SK-N-SH (cell line): ENCODE data around the gene ZNF615. TPM values are rescaled to one million over a fixed set of nuclear protein-coding genes. Genes with fewer than 3 reads are reported as not detected.

Experiments used
- CTCF ChIA-PET: fragments of 300-600, 350-600 bp; formaldehyde crosslinking; extraction: SDS; loops from one replicate; lab custom pipeline; 2021; lab: Yijun Ruan, JAX
- POLR2A ChIA-PET: fragments of 350-600 bp; sonication (Branson Sonifier 250); formaldehyde crosslinking; extraction: SDS; loops from one replicate; lab custom pipeline; 2020; ENCODE audit warnings: antibody characterized with exemption, inconsistent platforms; lab: Yijun Ruan, JAX
- DNase-seq: peaks from one replicate; pipeline ENCODE4 v3.0.0; 2012
- H2AFZ ChIP-seq: fragments of 200-600 bp; sonication (generic); 2 replicates; pipeline ENCODE4 v1.8.1; 2016; ENCODE audit warnings: antibody characterized with exemption, mild to moderate bottlenecking, low read depth
- H3F3A ChIP-seq: fragments of 200-600 bp; sonication (generic); replicated peaks from 2 replicates; pipeline ENCODE3; 2016; ENCODE audit warnings: antibody characterized with exemption, mild to moderate bottlenecking; ENCODE audit not compliant: insufficient read depth
- H3K27ac ChIP-seq, 2 experiments: fragments of 200-500 bp in 1 of 2; fragments of 200-600 bp in 1 of 2; sonication (Bioruptor generic) in 1 of 2; sonication (generic), shearing (Covaris generic) in 1 of 2; 2 replicates each; pipeline versions ENCODE4 v1.5.1 to v1.6.1; 2014 to 2016; ENCODE audit warnings: low read depth in 2 of 2, inconsistent platforms in 1 of 2, low read length in 1 of 2, mild to moderate bottlenecking in 1 of 2, mixed read lengths in 1 of 2
- H3K27me3 ChIP-seq: fragments of 200-600 bp; sonication (generic), shearing (Covaris generic); 2 replicates; pipeline ENCODE4 v1.6.1; 2016; ENCODE audit warnings: mixed run types; ENCODE audit not compliant: insufficient read depth
- H3K36me3 ChIP-seq, 2 experiments: fragments of 200-500 bp in 1 of 2; fragments of 200-600 bp in 1 of 2; sonication (Bioruptor generic) in 1 of 2; sonication (generic) in 1 of 2; replicated peaks in 1 of 2; 2 replicates each; pipeline versions ENCODE3 to v1.5.1; 2014 to 2016; ENCODE audit warnings: low read length in 1 of 2, mild to moderate bottlenecking in 1 of 2; ENCODE audit not compliant: insufficient read depth in 2 of 2, control insufficient read depth in 1 of 2
- H3K4me1 ChIP-seq, 2 experiments: fragments of 200-500 bp in 1 of 2; fragments of 200-600 bp in 1 of 2; sonication (Bioruptor generic) in 1 of 2; sonication (generic), shearing (Covaris generic) in 1 of 2; 2 replicates each; pipeline versions ENCODE4 v1.5.1 to v1.6.1; 2014 to 2016; ENCODE audit warnings: low read depth in 1 of 2, low read length in 1 of 2, mixed run types in 1 of 2; ENCODE audit not compliant: insufficient read depth in 2 of 2, control insufficient read depth in 1 of 2
- H3K4me2 ChIP-seq: fragments of 200-600 bp; sonication (generic), shearing (Covaris generic); 2 replicates; pipeline ENCODE4 v1.6.1; 2017; ENCODE audit warnings: mixed run types
- H3K4me3 ChIP-seq, 2 experiments: fragments of 200-500 bp in 1 of 2; fragments of 200-600 bp in 1 of 2; sonication (Bioruptor generic) in 1 of 2; sonication (generic), shearing (Covaris generic) in 1 of 2; 2 replicates each; pipeline versions ENCODE4 v1.5.1 to v1.8.1; 2014 to 2016; ENCODE audit warnings: low read depth in 2 of 2, inconsistent platforms in 1 of 2, low read length in 1 of 2, mild to moderate bottlenecking in 1 of 2, mixed read lengths in 1 of 2, moderate library complexity in 1 of 2
- H3K79me2 ChIP-seq: fragments of 200-600 bp; sonication (generic); 2 replicates; pipeline ENCODE4 v1.8.1; 2017; ENCODE audit warnings: mild to moderate bottlenecking; ENCODE audit not compliant: insufficient read depth
- H3K9ac ChIP-seq: fragments of 200-600 bp; sonication (generic); 2 replicates; pipeline ENCODE4 v1.6.1; 2017; ENCODE audit warnings: mixed run types
- H3K9me2 ChIP-seq: fragments of 200-600 bp; sonication (generic); 2 replicates; pipeline ENCODE4 v1.6.1; 2017; ENCODE audit warnings: mixed run types
- H3K9me3 ChIP-seq: fragments of 200-600 bp; sonication (generic); 2 replicates; pipeline ENCODE4 v1.6.1; 2017; ENCODE audit warnings: mixed run types, mild to moderate bottlenecking, moderate library complexity
- H4K20me1 ChIP-seq: fragments of 200-600 bp; sonication (generic); 2 replicates; pipeline ENCODE4 v1.6.1; 2017; ENCODE audit warnings: mild to moderate bottlenecking, mixed run types; ENCODE audit not compliant: insufficient read depth
- CHD2 ChIP-seq: fragments of 150-350 bp; IDR thresholded peaks from 2 replicates; pipeline ENCODE4 v1.6.1; 2018; ENCODE audit warnings: low read length; ENCODE audit not compliant: partially characterized antibody
- FOSL2 ChIP-seq: IDR thresholded peaks from 2 replicates; pipeline ENCODE4 v1.4.0; 2012; ENCODE audit warnings: low read depth, mild to moderate bottlenecking, moderate library complexity, borderline replicate concordance
- FOXJ3 ChIP-seq: sonication (generic); formaldehyde crosslinking; IDR thresholded peaks from 2 replicates; pipeline ENCODE4 v1.5.1; 2020; ENCODE audit warnings: mild to moderate bottlenecking, missing genetic modification reagents
- FOXM1 ChIP-seq: IDR thresholded peaks from 2 replicates; pipeline ENCODE4 v1.4.0; 2012; ENCODE audit warnings: low read depth, mild to moderate bottlenecking
- GABPA ChIP-seq: IDR thresholded peaks from 2 replicates; pipeline ENCODE4 v1.4.0; 2012; ENCODE audit warnings: low read depth, mild to moderate bottlenecking
- GATA2 ChIP-seq: sonication (generic); formaldehyde crosslinking; IDR thresholded peaks from 2 replicates; pipeline ENCODE4 v1.5.0; 2020; ENCODE audit warnings: mild to moderate bottlenecking, missing genetic modification reagents
- IRF3 ChIP-seq: fragments of 150-350 bp; IDR thresholded peaks from 2 replicates; pipeline ENCODE4 v1.6.1; 2016; ENCODE audit warnings: mild to moderate bottlenecking, low read depth, low read length
- MEF2A ChIP-seq: IDR thresholded peaks from 2 replicates; pipeline ENCODE4 v1.4.0; 2012; ENCODE audit warnings: low read depth, borderline replicate concordance
- REST ChIP-seq: IDR thresholded peaks from 2 replicates; pipeline ENCODE4 v1.6.1; 2012; ENCODE audit warnings: mild to moderate bottlenecking, low read depth, low read length, moderate library complexity
- SIN3A ChIP-seq: IDR thresholded peaks from 2 replicates; pipeline ENCODE4 v1.6.1; 2012; ENCODE audit warnings: low read depth, mild to moderate bottlenecking, low read length, moderate library complexity, borderline replicate concordance
- SMC3 ChIP-seq: IDR thresholded peaks from 2 replicates; pipeline ENCODE4 v1.6.1; 2012; ENCODE audit warnings: low read depth, low read length, improper control_type of control experiment
- TAF1 ChIP-seq: IDR thresholded peaks from 2 replicates; pipeline ENCODE4 v1.6.1; 2012; ENCODE audit warnings: low read depth, mild to moderate bottlenecking, low read length, moderate library complexity, borderline replicate concordance
- TEAD4 ChIP-seq: IDR thresholded peaks from 2 replicates; pipeline ENCODE4 v1.4.0; 2012; ENCODE audit warnings: mild to moderate bottlenecking, borderline replicate concordance; ENCODE audit not compliant: insufficient read depth
- YY1 ChIP-seq: IDR thresholded peaks from 2 replicates; pipeline ENCODE4 v1.4.0; 2012; ENCODE audit warnings: low read depth, mild to moderate bottlenecking
- WGBS: methylation state at CpG from one replicate; pipeline ENCODE4 v1.1.6; 2017; ENCODE audit warnings: low lambda C conversion rate; 5-methylcytosine and 5-hydroxymethylcytosine counted together
- polyA plus RNA-seq, 3 experiments: library from polyadenylated mRNA; depleted of rRNA; stranded (reverse); fragments of >200 nt; gene quantifications; 2 replicates each; pipeline ENCODE4 v1.2.3, GENCODE V29; 2012

ZNF615 gene
- polyA plus RNA-seq, 1 of the 3 experiments (the other 2 are of a cell fraction) = 1.6 TPM

- Histone ChIP-seq H2AFZ (no peak overlapping the region), H3K36me3 (peaks cover 76 to 84% of the 10 kb centered on the region in 2 experiments), H3K9ac (no peak overlapping the region), H4K20me1 (no peaks in the 10 kb centered on the region), H3K27me3 (no peaks in the 10 kb centered on the region), H3K9me2 (no peaks in the 10 kb centered on the region), H3K4me1 (no peaks in the 10 kb centered on the region), H3K9me3 (no peaks in the 10 kb centered on the region; the same call in 1 of the 2 replicates), H3K27ac (no peak overlapping the region), H3K4me2 (no peak overlapping the region), H3F3A (no peaks in the 10 kb centered on the region), H3K4me3 (no peak overlapping the region; a peak in 1 of 4 replicates), H3K79me2 (peaks cover 16% of the 10 kb centered on the region)
- no peak for TF ChIP-seq GABPA
- TF ChIP-seq GATA2 (CRISPR knock-in tag) = no peak
- no peak for TF ChIP-seq FOXM1
- no peak for TF ChIP-seq MEF2A
- no peak for TF ChIP-seq TAF1
- no peak for TF ChIP-seq FOXJ3
- TF ChIP-seq REST = no peak
- no peak for TF ChIP-seq TEAD4
- no peak for TF ChIP-seq IRF3
- ChIA-PET CTCF (no interaction called here), POLR2A (no interaction called here)
- 92% methylated on average over 15 of the region's 15 CpGs for WGBS
- no peak for DNase-seq
These were observed 14.2 kb upstream of the ZNF615 start for GRCh38 chr19:52022193-52022592.

- Histone ChIP-seq H3K4me2 (no peak overlapping the region), H3K36me3 (peaks cover 88 to 95% of the 10 kb centered on the region in 2 experiments), H4K20me1 (no peaks in the 10 kb centered on the region), H3K4me1 (no peaks in the 10 kb centered on the region)
- ChIA-PET CTCF (no interaction called here), POLR2A (no interaction called here)
- WGBS = 93% methylated on average over 4 of the region's 4 CpGs
- DNase-seq = no peak
- TF ChIP-seq CHD2 (no peak), YY1 (no peak), FOSL2 (no peak), SIN3A (no peak), TEAD4 (no peak), SMC3 (no peak), GATA2 (CRISPR knock-in tag) (no peak)
- TF ChIP-seq, all 33 proteins: peak for 0
- Histone ChIP-seq H3K9me3 (no peaks in the 10 kb centered on the region; the same call in 1 of the 2 replicates), H3K9ac (no peak overlapping the region), H3K79me2 (peaks cover 6% of the 10 kb centered on the region; the same call in 1 of the 2 replicates), H3F3A (no peaks in the 10 kb centered on the region), H2AFZ (no peak overlapping the region), H3K4me3 (no peak overlapping the region; a peak in 1 of 4 replicates), H3K27me3 (no peaks in the 10 kb centered on the region), H3K27ac (no peak overlapping the region), H3K9me2 (no peaks in the 10 kb centered on the region)
These were observed 12.5 kb upstream of the ZNF615 start for GRCh38 chr19:52020506-52020905.
